GM19324 (cell line): ENCODE results near the gene DUSP22.
A peak's percentile ranks its signal among the peaks of the same experiment; 100 is the strongest.

ENCODE experiments used
- ATAC-seq: cut with Tn5 transposase; IDR thresholded peaks from one replicate; pipeline ENCODE4 v1.9.1; 2021; ENCODE audit warnings: mild to moderate bottlenecking, moderate library complexity; ENCODE audit not compliant: unreplicated experiment, low FRiP score

The DUSP22 gene

GRCh38 chr6:296151-297122 is 4.2 kb downstream of the DUSP22 start:
- peak; percentile 22 for ATAC-seq

GRCh38 chr6:297571-298232 is 5.4 kb downstream of the DUSP22 start:
- ATAC-seq = no peak

GRCh38 chr6:298233-299103 is 6.2 kb downstream of the DUSP22 start:
- ATAC-seq = no peak

DNA sequence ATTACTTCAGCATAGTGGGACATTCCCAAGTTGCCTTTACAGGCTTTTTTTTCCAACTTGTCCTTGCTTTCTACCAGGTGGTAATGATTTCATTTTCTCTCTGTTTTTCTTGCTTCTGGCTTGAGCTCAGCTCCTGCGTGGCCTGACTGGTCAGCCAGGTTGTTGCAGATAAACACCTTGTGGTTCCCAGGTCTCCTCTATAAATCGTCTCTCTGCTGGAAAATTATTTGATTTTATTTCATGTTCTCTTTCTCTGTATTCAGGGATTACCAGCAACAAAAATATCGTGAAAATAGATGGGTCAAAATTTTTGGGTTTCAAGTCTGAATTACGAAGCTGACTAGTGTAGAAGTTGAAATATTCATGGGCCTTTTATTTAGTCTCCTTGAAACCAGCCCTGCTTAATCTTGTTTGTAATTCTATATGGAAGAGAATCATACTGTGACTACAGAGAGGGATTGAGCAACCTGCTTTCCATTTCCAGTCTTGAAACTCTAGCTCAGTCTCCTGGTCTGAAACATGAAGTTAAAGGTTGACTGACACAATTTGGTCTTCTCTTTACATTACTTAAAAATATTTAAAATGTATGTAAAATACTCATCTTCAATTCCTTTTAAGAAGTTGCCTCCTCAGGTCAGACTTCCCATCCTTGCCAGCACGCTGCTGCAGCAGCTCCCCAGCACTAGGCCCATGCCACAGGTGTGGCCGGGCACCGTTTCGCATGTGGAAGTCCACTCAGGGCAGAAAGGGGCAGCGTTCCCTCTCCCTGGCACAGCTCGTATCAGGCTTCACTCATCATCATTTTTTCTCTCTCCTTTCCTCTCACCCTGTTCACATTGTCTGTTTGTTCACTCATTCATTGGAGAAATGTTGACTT is 7.1 kb downstream of the DUSP22 start:
- no peak for ATAC-seq

DNA sequence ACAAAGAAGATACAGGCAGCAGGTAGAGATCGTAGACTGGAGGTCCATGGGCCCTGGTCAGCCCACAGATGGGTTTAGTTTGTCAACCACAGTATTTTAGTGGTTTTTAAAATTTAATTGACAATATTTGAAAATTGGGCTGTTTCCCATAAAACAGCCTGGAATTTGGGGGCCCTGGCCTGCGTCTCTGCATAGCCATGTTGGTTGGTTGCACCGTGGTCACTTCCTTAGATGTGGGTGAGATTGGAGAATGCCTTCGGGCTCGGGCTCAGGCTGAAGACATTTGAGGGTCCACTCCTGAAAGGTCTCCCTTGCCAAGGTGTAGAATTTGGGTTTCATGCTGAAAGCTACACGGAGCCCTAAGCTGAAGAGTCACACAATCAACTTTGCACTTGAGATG is 7.7 kb downstream of the DUSP22 start:
- no peak for ATAC-seq

DNA sequence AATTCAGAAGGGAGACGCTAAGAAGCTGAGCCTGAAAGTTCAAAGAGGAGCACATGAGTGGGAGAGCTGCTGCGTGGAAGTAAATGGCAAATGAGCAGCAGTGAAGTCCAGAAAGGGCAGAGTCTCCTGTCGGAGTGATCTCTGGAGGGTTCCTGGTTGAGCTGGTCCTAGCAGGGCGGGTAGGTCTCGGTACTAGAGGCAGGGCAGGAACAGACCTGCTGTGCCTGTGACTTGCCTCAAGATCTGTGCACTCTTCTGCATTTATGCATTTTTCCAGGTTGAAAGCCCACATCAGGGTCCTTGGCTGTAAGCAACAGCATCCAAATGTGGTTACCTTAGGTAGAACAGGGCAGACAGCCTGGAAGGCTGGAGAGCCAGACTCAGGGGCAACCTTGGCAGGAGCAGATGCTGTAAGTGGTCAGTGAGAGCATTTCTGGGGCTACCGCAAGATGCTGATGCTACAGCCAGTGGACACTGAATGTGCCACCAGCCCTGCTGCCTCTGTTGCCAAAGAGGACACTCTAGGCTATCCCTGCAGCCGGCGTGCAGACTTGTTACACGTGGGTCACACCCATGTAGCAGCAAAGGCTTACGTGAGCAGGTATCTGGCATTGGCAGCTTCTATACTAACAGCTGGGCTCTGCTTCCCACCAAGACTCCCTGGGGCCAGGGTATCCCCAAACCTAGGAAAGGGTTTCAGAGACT is 8.4 kb downstream of the DUSP22 start:
- ATAC-seq = no peak

DNA sequence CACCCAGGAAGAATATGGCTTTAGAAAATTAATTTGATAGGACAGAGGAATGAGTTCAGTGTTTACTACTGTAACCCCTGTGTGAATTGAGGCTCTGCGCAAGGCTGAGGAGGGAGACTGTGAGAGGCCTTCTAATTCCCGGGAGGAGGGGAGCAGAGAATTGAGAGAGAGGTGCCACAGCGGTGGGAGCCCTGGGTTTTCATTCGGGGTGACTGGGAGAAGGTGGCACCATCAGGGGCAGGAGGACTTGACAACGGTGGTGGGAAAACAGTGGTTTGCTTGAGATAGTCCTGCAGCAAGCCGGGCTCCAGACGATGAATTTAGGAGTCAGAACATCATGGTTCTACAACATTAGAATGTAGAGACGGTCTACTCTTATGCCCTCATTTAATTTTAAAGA is 9.2 kb downstream of the DUSP22 start:
- no peak for ATAC-seq

GRCh38 chr6:301929-302705 is 9.8 kb downstream of the DUSP22 start:
- ATAC-seq = no peak

GRCh38 chr6:302760-303159 is 10.5 kb downstream of the DUSP22 start:
- ATAC-seq = no peak

GRCh38 chr6:303263-303662 is 11.0 kb downstream of the DUSP22 start:
- ATAC-seq = no peak

GRCh38 chr6:303948-304558 is 11.8 kb downstream of the DUSP22 start:
- ATAC-seq = no peak

- no peak for ATAC-seq
These were observed 12.6 kb downstream of the DUSP22 start for GRCh38 chr6:304833-305370.

DNA sequence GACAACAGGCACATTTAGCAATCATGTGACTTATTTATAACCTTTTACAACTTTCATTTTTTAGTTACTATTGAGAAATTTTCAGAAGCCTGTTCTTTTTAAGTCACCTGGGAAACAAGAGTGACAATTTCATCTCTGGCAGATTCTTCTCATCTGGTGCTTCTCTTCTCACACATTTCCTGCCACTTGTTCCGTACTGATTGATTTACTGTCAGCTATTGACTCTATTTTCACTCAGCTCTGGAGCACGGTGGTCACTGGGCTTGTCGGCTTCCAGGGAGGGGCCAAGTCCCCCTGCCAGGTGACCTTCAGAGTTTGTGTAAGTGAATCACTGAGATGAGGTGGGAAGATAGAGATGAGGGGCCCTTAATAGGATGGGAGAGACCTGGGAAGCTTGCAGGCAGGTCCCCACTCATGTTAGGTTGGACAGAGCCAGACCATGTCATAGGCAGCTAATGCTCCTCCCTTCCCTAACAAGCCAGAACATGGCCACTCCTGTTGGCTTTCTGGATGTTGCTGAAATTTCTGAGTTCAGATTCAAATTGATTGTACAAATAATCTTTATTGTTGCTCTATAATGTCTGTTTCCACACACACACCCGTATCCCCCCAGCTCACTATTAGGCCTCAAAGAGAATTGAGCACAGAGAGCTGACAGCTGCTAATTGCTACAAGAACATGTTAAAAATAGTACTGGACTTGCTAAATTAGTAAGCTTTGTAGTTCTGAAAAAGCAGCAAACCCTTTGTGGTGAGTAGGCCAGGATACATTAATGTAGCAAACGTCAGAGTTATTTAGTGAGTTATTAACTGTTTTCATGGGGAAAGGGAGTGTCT is 13.3 kb downstream of the DUSP22 start:
- ATAC-seq = peak; percentile 61

DNA sequence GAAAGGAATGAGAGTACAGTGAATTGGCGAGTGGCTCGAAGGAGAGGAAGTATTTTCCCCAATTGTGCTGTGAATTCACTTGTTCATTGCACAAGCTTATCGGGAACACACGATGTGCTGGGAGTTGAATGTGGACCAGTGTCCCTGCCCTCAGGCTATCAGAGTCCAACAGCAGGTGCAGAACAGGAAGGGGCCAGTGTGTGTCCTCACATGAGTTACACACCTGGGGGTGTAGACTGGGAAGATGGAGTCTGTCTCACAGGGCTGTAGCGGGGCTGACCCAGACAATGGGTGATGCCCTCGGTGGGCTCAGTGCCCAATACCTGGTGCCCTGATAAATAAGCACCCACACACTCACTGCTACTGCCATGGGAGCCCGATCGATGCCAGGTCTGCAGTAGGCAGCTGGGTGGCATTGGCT is 14.4 kb downstream of the DUSP22 start:
- ATAC-seq = no peak

DNA sequence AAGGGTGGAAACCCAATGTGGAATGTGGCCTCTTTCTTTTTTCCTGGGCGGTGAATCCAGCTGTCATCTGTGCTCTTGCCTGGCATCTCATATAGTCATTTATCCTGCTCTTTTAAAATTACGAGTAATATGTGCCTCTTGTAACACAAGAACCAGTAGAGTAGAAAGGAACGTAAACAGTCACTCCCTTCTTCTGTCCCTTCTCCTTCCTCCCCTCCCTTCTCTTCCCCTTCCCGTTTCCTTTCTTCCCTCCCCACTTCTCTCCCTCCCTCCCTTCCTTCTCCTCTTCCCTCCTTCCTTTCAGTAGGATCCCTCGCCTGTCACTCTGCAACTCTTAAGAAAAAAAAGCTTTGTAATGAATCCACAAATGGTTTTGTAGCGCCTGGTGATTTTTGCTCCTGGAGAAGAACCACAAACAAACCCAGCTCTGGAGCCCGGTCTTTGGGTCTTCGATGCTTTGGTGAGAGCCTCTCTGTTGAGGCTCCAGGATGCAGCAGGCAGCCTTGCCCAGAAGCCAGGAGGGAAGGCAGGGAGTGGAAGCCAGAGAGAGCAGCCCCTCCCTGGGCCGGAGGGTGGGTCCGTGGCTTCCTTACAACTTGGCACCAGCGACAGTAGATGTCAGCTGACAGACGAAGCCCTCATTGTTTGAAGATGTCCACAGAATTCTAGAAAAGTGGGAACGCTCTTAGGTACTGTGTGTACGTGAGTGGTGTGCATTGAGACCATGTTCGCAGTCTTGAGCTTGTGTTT is 15.0 kb downstream of the DUSP22 start:
- no peak for ATAC-seq

DNA sequence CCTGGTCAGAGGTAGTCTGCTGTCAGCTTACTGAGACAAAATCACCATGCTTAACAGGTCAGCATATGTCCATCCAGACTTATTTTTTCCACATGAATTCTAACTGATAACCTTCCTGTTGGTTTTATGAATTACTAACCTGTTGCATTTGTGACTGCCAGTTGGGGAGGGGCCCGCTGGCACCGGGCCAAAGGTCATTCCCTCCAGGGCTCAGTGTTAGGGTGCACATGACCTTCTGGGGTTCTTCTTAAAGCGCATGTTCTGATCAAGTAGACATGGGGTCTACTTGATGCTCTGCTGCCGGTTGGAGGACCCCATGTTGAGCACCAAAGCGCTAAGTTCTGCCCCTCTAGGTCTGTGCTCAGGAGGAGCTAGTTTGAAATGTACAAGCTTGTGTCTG is 15.6 kb downstream of the DUSP22 start:
- no peak for ATAC-seq
